HG02840 (cell line): Measurements from ENCODE around the gene NAP1L5.

Experiments
- ATAC-seq: cut with Tn5 transposase; IDR thresholded peaks from one replicate; pipeline ENCODE4 v1.9.1; 2021; ENCODE audit warnings: mild to moderate bottlenecking, moderate library complexity, moderate number of reproducible peaks; ENCODE audit not compliant: unreplicated experiment, low FRiP score

NAP1L5 gene

GRCh38 chr4:88672987-88673386, 24.6 kb downstream of the NAP1L5 start:
- ATAC-seq: no peak

GRCh38 chr4:88661739-88662138, 35.9 kb downstream of the NAP1L5 start:
- ATAC-seq: no peak

GRCh38 chr4:88660446-88661294, 37.0 kb downstream of the NAP1L5 start:
- no peak for ATAC-seq

- ATAC-seq: no peak
Observed at GRCh38 chr4:88659890-88660208, 37.8 kb downstream of the NAP1L5 start.

GRCh38 chr4:88659055-88659889, 38.4 kb downstream of the NAP1L5 start:
- no peak for ATAC-seq

GRCh38 chr4:88655226-88655625, 42.4 kb downstream of the NAP1L5 start:
- no peak for ATAC-seq

DNA sequence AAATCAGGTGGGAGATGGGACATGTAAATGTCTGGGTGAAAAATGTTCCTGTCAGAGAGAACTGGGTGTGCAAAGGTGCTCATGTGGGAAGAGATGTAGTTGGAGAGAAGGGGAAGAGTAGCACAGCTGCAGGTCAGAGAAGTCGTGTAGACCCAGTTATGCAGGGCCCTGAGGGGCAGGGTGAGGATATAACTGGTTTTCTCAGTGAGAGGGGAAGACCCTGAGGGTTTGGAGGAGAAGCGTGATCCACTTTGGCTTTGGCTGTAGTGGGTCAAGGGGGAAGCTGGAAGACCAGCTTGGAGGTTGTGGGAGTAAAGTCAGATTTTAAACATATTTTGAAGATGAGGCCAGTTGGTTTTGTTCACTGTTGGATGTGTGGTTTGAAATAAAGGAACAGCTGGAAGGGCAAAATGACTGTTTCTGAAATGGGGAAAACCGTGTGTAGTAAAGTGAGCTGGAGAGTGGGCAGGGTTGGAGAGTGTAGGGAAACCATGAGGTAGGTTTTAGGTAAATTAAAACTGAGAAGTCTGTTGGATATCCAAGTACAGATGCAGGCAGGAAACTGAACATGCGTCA, 44.2 kb downstream of the NAP1L5 start:
- ATAC-seq: no peak

- no peak for ATAC-seq
Observed at GRCh38 chr4:88649716-88650115, 47.9 kb downstream of the NAP1L5 start.

DNA sequence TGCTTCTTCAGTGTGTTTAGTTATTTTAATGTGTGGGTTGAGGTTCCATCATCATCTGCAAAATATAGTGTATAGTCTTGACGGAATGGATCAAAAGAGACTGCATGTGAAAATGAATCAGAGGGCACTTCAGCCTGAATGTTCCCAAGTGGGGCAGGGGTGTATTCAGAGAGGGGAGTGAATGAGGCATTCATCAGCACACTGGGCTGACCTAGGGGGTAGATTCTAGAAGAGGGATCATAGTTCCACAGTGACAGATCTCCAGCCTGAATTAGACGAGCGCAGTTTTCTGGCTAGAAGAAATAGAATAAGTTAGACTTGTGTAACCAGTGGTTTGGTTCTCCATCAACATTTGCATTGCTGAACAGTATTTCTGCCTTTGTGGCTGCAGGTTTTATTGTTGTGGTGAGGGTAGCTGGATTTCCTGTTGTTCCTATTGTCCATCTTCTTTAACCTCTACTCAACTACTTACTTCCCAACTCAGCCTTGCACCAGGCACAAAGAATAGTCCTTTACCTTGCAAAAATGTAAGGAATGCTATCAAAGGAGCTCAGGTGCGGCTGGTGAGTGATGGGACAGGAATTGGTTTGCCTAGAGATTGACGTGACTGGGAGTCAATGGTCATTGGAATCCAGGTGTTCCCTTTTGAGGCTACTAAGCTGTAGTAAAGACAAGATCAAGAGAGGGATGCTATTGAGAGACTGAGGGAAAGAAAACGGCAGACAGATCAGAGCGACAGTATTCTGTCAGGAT, 50.9 kb downstream of the NAP1L5 start:
- ATAC-seq: no peak

GRCh38 chr4:88645994-88646393, 51.6 kb downstream of the NAP1L5 start:
- ATAC-seq: no peak
